ENCODE measurements around the gene TMTC4.
"Not testable (repeated sequence)": the region's sequence is repeated elsewhere in the genome, so short reads cannot be mapped to it uniquely, and the experiment has no call there.

The TMTC4 gene

DNA sequence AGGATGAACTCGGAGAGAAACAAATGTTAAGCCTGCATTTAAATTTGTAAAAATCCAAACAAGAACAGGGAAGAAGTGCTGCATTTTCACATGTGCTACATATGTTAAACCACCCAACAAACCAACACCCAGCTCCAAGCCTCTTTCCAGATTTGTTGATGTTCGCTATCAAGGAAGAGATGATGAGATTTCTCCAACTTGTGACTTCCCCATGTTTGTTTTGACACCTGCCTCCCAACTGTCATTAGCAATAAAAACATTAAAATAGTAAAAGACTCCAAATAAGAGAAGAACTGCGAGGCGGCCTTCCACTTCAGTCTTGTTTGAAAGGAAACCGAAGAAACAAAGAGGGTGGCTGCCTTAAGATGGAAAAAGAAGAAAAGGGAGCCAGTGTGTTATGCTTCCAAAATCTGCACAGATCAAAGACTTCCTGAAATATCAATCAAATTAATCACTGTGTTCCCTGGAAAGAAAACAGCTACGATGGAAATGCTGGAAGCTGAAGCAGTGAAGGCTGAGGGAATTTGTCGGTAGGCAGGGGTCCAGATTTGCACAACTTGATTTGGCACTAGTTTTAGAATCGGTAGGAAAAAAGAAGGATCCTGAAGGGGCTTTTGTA is 72.0 kb downstream of the TMTC4 start:
- no peak for DNase-seq
- no peak for TF ChIP-seq GATA1 (IDR thresholded peaks at IDR 0.05; ENCODE audit: low read depth, low read length)
- TF ChIP-seq POLR2A (IDR thresholded peaks at IDR 0.05; ENCODE audit: low read length), result no peak

GRCh38 chr13:100601716-100602115 is 72.9 kb downstream of the TMTC4 start:
- peak in 1 of 2 experiments; percentile 11 for DNase-seq
- TF ChIP-seq POLR2A (IDR thresholded peaks at IDR 0.05; ENCODE audit: low read length) (no peak), GATA1 (IDR thresholded peaks at IDR 0.05; ENCODE audit: low read depth, low read length) (no peak)

DNA sequence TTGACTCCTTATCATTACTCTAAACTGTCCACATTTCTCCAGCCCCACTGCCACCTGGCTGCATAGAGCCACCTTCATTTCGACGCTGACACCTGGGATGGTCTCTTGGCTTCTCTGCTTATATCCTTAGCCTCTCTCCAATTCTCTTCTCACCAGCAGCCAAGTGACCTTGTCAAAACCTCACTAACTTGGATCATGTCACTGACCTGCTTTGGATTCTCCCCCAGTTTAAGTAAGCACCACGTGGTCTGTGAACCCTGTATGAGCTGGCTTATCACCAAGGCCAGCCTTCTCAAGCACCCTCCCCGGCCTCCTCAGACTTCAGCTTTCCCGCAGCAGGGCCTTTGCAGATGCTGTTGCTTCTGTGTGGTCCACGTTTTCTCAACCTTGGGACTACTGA is 73.7 kb downstream of the TMTC4 start:
- TF ChIP-seq POLR2A (IDR thresholded peaks at IDR 0.05; ENCODE audit: low read length) (no peak), GATA1 (IDR thresholded peaks at IDR 0.05; ENCODE audit: low read depth, low read length) (no peak)
- peak; percentile 38 to 69 for DNase-seq

DNA sequence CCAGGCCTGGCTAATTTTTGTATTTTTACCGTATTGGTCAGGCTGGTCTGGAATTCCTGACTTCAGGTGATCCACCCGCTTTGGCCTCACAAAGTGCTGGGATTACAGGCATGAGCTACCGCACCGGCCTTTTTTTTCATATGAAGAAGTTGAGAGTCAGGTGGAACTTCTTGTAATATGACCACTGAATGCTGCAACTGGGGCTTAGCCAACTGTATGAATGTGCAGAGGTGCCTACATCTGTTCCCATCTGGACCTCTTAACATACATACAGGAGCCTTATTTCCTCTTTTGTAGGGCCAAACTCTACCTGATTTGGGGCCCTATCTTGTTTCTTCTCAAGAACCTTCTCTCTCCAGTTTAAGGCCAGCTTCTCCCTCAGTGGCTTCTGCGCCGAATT is 74.1 kb downstream of the TMTC4 start:
- TF ChIP-seq POLR2A (IDR thresholded peaks at IDR 0.05; ENCODE audit: low read length) (no peak), GATA1 (IDR thresholded peaks at IDR 0.05; ENCODE audit: low read depth, low read length) (no peak)
- no peak for DNase-seq

DNA sequence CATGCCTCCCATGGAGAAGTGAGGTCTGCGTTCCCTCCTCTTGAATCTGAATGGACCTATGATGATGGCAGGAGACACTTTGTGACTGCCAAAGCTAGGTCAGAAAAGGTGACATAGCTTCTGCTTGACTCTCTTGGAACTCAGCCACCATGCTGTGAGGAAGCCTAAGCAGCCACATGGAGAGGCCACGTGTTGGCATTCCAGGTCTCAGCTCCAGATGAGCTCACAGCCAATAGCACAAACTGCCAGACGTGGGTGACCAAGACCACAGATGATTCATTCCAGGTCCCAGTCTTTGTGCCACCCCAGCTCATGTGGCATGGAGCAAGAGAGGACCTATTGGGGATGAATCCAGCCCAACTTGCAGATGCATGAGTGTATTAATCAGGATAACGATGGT is 77.3 kb downstream of the TMTC4 start:
- DNase-seq, result no peak
- TF ChIP-seq GATA1 (IDR thresholded peaks at IDR 0.05; ENCODE audit: low read depth, low read length) (no peak), POLR2A (IDR thresholded peaks at IDR 0.05; ENCODE audit: low read length) (no peak)

- no peak for DNase-seq
- TF ChIP-seq GATA1 (IDR thresholded peaks at IDR 0.05; ENCODE audit: low read depth, low read length) (no peak), POLR2A (IDR thresholded peaks at IDR 0.05; ENCODE audit: low read length) (no peak)
Observed at GRCh38 chr13:100596516-100596915, 78.1 kb downstream of the TMTC4 start.

GRCh38 chr13:100594731-100595130 is 79.9 kb downstream of the TMTC4 start:
- no peak for TF ChIP-seq GATA1 (IDR thresholded peaks at IDR 0.05; ENCODE audit: low read depth, low read length)
- TF ChIP-seq POLR2A (IDR thresholded peaks at IDR 0.05; ENCODE audit: low read length), result no peak
- DNase-seq, result no peak

GRCh38 chr13:100594255-100594654 is 80.3 kb downstream of the TMTC4 start:
- no peak for DNase-seq

GRCh38 chr13:100589178-100589725 is 85.3 kb downstream of the TMTC4 start:
- DNase-seq, result no peak
- TF ChIP-seq GATA1 (IDR thresholded peaks at IDR 0.05; ENCODE audit: low read depth, low read length) (no peak), POLR2A (IDR thresholded peaks at IDR 0.05; ENCODE audit: low read length) (no peak)

More at GRCh38 chr13:100594255-100594654, 80.3 kb downstream of the TMTC4 start:
- TF ChIP-seq GATA1 (IDR thresholded peaks at IDR 0.05; ENCODE audit: low read depth, low read length) (no peak), POLR2A (IDR thresholded peaks at IDR 0.05; ENCODE audit: low read length) (no peak)

DNA sequence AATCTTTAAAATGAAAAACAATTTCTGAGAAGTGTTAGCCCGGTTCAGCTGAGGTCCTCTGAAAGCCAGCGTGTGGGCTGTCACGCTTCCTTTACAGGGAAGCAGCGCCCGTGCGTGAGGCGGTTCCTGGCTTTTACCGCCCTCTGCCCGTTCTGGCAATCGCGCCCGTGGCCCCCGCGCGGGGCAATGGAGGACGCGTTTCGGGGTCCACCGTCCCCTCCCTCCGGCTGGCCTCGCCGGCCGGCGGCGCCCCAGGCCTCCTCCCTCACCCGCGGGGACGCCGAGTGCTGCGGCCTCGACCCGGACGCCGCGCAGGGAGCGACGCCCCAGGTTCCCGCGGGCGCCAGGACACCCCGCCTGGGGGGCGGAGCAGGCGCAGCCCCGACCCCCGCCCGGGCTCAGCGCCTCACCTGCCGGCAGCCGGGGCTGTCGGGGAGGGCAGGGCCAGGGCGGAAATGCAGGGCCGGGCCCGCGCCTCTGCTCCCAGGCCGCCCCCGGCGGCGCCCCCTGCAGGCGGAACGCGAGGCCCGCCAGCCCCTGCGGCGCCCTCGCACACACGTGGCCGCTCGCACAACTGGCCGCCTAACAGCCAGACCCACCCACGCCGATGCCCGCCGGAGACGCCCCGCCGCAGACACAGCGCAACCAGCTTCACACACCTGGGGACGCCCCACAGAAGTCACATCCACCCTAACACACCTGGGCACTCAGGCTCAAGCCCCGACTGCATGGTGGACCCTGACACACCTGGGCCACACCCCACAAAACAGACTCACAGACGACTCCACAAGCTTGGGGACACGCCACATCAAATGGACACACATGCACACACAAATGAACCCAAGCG is 86.0 kb downstream of the TMTC4 start, which contains the start of gene GGACT:
Gene GGACT, minus strand, starts transcription at position 459 of the 847 bp plus-strand sequence. CDS start 56,198 bp downstream, outside the sequence.
- peak; percentile 51 for TF ChIP-seq POLR2A (IDR thresholded peaks at IDR 0.05; ENCODE audit: low read length)
- no peak for TF ChIP-seq GATA1 (IDR thresholded peaks at IDR 0.05; ENCODE audit: low read depth, low read length)
- peak; percentile 83 to 84 for DNase-seq

DNA sequence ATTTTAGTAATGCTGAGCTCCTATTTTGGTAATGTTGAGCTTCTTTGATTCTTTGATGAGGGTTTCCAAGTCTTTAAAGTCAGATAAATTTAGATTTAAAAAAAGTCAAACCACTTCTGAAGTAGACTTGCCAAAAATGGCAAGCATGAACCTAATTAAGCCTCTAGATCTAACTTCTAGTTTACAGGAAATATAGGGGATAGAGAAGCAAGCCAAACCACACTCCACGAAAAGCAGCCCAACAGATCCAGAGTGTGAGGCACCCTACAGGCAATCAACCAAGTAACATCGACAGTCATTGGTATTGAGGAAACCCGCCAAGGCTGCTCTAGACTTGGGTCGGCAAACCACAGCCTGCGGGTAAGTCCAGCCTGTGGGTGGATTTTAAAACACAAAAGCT is 89.7 kb downstream of the TMTC4 start:
- TF ChIP-seq GATA1 (IDR thresholded peaks at IDR 0.05; ENCODE audit: low read depth, low read length) (no peak), POLR2A (IDR thresholded peaks at IDR 0.05; ENCODE audit: low read length) (no peak)
- DNase-seq, result no peak

GRCh38 chr13:100581504-100581903 is 93.1 kb downstream of the TMTC4 start:
- TF ChIP-seq POLR2A (IDR thresholded peaks at IDR 0.05; ENCODE audit: low read length) (no peak), GATA1 (IDR thresholded peaks at IDR 0.05; ENCODE audit: low read depth, low read length) (no peak)
- DNase-seq, result no peak

DNA sequence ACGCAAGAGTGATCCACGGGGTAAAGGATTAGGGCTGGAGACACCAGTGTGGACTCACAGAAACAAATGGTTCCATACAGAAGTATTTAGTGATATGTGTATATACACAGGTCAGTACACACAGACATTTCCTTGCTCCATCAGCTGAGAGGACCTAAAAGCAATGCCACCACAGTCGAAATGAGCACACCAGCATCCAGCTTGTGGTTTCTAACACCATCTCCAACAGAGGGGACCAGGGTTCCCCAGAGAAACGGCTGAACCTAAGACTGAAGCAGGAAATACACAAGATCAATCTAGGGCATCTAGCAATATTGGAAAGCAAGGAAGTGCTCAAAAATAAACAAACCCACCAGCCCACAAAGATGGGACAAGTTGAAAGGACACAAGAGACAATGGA is 93.6 kb downstream of the TMTC4 start:
- TF ChIP-seq POLR2A (IDR thresholded peaks at IDR 0.05; ENCODE audit: low read length) (no peak), GATA1 (IDR thresholded peaks at IDR 0.05; ENCODE audit: low read depth, low read length) (no peak)
- DNase-seq, result no peak

GRCh38 chr13:100580045-100580444 is 94.5 kb downstream of the TMTC4 start:
- no peak for TF ChIP-seq POLR2A (IDR thresholded peaks at IDR 0.05; ENCODE audit: low read length)
- TF ChIP-seq GATA1 (IDR thresholded peaks at IDR 0.05; ENCODE audit: low read depth, low read length), result no peak

DNA sequence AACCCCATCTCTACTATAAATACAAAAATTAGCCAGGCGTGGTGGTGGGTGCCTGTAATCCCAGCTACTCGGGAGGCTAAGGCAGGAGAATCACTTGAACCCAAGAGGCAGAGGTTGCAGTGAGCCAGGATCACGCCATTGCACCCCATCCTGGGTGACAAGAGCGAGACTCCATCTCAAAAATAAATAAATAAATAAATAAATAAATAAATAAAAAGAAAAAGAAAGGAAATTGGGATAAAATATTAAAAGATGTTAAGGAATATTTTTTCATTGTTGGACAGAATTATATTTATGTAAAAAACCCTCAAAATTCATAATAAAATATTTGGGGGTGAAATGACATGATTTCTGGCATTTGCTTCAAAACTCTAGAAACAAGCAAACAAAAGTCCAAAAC is 97.4 kb downstream of the TMTC4 start:
- DNase-seq, result not testable (repeated sequence)

More at GRCh38 chr13:100580045-100580444, 94.5 kb downstream of the TMTC4 start:
- no peak for DNase-seq

All from erythroblast (primary cell).